Measurements from ENCODE around the gene CCNYL1.

- TF ChIP-seq EZH2 (IDR thresholded peaks at IDR 0.05; ENCODE audit: low read depth), result no peak
- no peak for TF ChIP-seq CTCF (conservative IDR thresholded peaks at IDR 0.05)
Measured at GRCh38 chr2:207729465-207729998, 18.1 kb downstream of the CCNYL1 start.

Data from PC-9 (cell line).